Activated CD8-positive, alpha-beta memory T cell treated with anti-CD3 and anti-CD28 coated beads for 1 hour (primary cell): ENCODE measurements around the gene UQCC2.

ENCODE experiments used
- DNase-seq, 2 donors: peaks; one replicate each; pipeline ENCODE4 v3.0.0-alpha.2; 2020; ENCODE audit warnings: low read depth in 1 of 2; ENCODE audit errors: extremely low read depth in 1 of 2

UQCC2 gene

DNA sequence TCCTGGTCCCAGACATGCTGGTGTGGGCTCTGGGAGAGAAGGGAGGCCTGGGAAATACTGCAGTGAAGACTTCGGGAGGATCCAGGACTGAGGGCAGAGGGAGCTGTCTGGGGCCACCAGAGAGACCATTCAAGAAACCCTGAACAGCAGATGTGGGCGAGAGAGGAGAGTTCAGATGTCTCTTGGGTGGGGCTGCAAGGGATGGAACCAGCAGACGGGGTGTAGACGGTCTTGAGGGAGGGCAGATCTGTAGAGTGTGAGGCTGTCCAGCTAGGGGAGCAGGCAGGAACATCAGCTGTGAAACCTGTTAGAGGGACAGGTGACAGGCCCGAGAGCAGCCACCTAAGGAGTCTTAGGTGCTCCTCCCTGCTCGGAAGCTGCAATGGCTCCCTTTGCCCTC lies 51.5 kb downstream of the UQCC2 start:
- no peak for DNase-seq

DNA sequence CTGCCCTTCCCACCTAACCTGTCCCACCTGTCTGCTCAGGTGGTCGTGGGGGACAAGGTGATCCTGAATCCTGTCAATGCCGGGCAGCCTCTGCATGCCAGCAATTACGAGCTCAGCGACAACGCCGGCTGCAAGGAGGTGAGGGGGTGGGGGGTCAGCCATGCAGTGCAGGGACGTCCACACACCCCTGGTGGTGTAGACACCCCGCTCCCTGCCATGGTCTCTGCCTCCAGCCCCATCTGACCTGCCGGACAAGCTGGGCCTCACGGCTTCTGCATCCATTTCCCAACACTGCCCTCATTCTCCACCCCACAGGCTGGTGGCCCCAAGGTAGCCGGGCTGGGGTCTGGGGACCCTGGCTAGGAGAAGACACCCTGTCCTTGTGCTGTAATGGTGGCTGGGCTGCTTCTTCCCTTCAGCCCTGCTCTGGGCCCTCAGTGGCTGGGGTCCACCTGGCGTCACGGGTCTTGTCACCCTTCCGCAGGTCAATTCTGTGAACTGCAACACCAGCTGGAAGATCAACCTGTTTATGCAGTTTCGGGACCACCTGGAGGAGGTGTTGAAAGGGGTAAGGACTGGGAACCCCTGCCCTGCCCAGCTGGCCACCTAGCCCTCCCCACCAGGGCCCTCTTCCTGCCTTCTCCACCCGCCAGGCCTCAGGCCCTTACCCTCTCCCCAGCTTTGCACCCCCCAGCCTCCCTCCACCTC lies 52.4 kb downstream of the UQCC2 start:
- no peak for DNase-seq

DNA sequence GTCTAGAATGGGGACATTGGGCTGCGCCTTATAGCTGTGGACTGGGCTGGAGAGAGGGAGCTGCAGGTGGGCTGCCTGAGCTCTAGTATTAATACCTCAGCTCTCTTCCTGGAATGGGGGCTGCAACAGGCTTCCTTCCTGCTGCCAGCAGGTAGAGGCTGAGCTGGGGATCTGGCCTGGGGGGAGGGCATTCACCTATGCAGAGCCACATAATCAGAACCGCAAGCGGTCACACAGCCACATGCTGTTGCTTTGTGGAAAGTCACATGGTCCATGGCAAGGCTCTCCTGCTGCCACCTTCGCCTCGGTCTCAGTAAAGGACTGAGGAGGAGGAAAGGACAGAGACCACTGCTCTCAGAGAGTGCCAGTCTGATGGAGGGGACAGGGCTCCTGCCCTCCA lies 54.7 kb downstream of the UQCC2 start:
- no peak for DNase-seq

DNA sequence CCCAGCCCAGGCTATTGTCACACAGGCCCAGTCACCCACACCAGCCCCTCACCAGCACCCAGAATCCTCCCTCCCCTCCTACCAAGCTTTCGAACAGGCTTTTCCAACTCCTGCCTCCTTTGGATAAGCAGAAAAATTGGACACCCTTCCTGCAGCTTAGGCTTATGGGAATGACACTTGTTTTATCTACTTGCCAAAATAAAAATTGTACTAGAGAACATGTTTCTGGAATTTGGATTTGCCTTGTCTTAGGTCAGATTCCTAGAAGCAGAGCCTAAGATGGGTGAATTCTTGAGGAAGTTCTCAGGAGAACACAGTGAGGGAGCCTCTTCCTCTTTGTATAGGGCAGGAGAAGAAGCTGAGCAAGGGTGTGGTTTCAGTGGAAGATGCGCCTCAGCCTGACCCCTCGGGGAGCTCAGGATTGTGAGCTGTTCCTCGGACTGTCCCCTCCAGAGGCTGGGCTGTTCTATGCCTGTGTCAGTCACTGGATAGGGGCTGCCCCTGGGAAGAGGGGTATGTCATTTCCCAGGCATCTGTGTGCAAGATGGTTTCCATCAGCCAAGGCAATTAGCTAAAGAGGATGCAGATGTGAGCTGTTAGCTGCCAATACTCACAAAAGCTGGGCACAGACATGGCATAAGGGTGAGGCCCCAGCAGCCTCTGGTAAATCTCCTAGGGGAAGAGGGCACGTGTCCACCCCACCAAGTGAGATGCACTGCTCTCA lies 56.5 kb downstream of the UQCC2 start:
- no peak for DNase-seq

DNA sequence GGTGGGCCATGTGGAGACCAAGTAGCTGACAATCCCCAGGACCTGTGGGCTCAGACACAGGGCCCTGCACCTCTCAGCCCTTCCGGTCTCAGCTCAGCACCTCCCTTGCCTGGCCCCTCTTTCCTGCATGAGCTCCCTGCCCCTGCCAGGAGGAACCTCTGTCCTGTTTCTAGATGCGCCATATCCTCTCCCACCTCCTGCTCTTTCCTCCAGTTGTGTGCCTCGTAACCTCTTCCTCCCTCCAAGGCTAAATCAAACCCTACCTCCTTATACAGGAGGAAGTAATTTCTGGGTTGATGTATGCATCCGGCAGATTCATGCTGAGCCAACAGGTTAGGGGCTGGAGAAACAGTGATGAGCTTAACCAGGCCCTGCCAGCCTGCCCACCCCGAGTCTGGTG lies 59.5 kb downstream of the UQCC2 start:
- no peak for DNase-seq

DNA sequence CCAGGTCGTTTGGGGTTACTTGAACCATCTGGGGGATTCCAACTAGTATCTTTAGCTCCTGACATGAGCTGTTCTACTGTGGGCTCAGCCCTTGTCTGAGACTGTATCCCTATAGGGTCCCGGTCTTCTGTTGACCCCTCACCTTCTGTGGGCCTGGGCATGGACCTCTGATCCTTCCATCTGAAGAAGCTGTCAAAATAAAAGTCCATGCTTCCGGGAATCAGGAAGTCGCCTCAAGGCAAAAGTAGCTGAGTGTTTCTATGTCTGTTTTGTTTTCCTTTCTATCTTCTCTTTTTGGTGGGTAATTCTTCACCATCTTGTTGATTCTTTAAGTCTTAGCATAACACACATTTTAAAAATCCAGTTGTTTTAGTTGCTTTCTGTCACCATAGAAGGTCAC lies 60.1 kb downstream of the UQCC2 start:
- DNase-seq, result no peak
